Left colon (tissue), 2 donors: ENCODE data around the gene CNN1. TPM values are rescaled to one million over a fixed set of nuclear protein-coding genes. Genes with fewer than 3 reads are reported as not detected.
A peak's percentile ranks its signal among the peaks of the same experiment; 100 is the strongest.
"Not testable (repeated sequence)": the region's sequence is repeated elsewhere in the genome, so short reads cannot be mapped to it uniquely, and the experiment has no call there.

Source experiments
- ATAC-seq: fragments of 200-7000 bp; cut with Tn5 transposase; one replicate; pipeline ENCODE4 v1.9.1; 2020; ENCODE audit warnings: mild to moderate bottlenecking, moderate library complexity
- DNase-seq, 2 donors: peaks; one replicate each; pipeline ENCODE4 v3.0.0-alpha.2; 2020
- intact Hi-C, 2 donors: fragments of 100-400 bp; cut with DNase I in 1 of 2; cut with micrococcal nuclease in 1 of 2; formaldehyde crosslinking; loops; one replicate each; pipeline versions ENCODE4 v1.11.2 to v1.14.0; 2022; cut with DNase I, micrococcal nuclease
- microRNA-seq, 2 donors: library from miRNA; unstranded; fragments of <30 nt; microRNA quantifications; one replicate each; pipeline versions ENCODE4 v1.1.0 to v1.2.0, GENCODE V29; 2020
- total RNA-seq, 2 donors: library from RNA; stranded (reverse); fragmentation: NEBNext Ultra II Directional; extraction: Animal tissue kit (Norgen Biotek cat#: 25700); gene quantifications; one replicate each; pipeline ENCODE4 v1.2.1, GENCODE V29; 2021
- donor health status: DM: no; HTN: no; CAD: no.
- donor health status: DM: yes; HTN: yes; CAD: no.

CNN1 gene
- total RNA-seq, 2 donors from 2014 or later = 6.9 to 254 TPM

DNA sequence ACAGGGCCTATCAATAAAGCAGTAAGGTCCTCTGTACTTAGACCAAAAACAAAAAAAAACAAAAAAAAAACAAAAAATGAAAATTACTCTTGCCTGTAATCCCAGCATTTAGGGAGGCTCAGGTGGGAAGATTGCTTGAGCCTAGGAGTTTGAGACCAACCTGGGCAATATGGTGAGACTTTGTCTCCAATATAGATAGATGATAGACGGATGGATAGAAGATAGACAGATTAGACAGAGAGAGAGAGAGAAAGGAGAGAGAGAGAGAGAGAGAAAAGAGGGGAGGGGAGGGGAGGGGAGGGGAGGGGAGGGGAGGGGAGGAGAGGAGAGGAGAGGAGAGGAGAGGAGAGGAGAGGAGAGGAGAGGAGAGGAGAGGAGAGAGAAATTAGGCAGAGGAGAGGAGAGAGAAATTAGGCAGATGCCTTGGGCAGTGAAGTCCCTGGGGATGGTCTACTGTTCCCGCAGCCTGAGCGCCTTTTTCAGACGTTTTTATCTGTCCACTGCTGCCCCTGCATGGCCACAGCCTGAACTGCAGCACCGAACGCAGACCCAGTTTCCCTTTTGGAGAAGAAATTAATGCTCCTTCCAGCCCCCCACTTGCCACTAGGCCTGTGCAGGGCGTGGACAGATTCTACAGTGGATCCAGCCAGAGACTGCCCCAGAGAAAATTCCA, 48.8 kb downstream of the CNN1 start:
- ATAC-seq (peak; percentile 93), DNase-seq (peak; percentile 62 to 81)
- intact Hi-C loops = loop anchor here in 1 of 2 donors (10.0 kb wide), 1 partner anchor 93 kb away; no protein-coding TSS in a partner anchor

DNA sequence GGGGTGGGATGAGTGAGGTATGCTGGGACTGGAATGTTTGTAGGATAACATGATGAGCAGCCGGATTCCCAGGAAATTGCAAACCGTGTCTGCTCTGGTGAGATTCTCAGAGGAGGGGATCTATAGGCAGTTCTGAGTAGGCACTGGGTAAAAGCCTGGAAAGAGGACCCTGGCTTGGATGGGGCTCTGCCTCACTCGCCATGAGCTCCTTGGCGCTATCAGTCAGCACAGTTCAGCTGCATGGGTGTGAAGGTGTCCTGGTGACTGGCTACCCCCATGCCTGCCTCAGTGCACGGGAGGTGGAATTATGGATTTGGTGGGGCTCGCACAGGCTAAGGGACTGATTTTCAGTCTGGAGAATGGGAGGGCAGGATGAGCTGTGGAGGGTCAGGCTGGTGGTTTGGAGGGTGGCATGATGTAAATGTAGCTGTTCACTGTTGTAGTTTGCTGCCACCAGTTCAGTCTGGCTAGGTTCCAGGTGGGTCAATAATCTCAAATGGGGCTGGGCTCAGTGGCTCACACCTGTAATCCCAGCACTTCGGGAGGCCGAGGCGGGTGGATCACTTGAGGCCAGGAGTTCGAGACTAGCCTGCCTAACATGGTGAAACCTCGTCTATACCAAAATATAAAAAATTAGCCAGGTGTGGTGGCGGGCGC, 49.5 kb downstream of the CNN1 start:
- intact Hi-C loops = loop anchor here in 1 of 2 donors (10.0 kb wide), 1 partner anchor 93 kb away; no protein-coding TSS in a partner anchor
- peak; percentile 58 for ATAC-seq
- DNase-seq = no peak

DNA sequence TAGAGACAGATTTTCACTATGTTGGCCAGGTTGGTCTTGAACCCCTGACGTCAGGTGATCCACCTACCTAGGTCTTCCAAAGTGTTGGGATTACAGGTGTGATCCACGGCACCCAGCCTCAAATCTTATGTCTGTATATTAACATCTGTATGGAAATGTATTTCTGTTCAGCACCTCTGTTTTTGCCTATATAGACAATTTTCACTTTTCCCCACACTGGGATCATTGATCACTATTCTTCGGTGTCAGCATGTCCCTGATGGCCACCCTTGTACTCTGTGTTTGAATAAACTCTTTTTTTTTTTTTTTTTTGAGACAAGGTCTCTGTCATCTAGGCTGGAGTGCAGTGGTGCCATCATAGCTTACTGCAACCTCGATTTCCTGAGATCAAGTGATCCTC, 55.4 kb downstream of the CNN1 start:
- intact Hi-C loops = no loop called here
- no peak for ATAC-seq
- no peak for DNase-seq

DNA sequence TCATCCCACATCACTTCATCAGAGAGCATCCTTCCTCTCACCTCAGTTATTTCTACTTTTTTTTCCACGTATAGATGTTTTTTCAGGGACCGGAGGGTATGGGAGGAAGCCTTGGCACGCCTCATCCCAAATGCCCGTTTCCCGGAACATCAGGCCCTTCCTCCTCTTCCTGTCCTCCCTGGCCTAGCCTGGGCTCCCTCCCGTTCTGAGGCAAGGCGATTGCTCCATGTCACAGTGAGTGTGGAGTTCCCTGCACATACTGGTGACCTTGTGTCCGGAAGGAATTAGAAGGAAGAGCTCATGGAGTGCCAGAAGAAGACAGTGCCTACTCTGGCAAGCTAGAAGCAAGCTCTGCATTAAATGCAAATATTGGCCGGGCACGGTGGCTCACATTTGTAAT, 57.5 kb downstream of the CNN1 start:
- DNase-seq = no peak
- no peak for ATAC-seq
- intact Hi-C loops = no loop called here

DNA sequence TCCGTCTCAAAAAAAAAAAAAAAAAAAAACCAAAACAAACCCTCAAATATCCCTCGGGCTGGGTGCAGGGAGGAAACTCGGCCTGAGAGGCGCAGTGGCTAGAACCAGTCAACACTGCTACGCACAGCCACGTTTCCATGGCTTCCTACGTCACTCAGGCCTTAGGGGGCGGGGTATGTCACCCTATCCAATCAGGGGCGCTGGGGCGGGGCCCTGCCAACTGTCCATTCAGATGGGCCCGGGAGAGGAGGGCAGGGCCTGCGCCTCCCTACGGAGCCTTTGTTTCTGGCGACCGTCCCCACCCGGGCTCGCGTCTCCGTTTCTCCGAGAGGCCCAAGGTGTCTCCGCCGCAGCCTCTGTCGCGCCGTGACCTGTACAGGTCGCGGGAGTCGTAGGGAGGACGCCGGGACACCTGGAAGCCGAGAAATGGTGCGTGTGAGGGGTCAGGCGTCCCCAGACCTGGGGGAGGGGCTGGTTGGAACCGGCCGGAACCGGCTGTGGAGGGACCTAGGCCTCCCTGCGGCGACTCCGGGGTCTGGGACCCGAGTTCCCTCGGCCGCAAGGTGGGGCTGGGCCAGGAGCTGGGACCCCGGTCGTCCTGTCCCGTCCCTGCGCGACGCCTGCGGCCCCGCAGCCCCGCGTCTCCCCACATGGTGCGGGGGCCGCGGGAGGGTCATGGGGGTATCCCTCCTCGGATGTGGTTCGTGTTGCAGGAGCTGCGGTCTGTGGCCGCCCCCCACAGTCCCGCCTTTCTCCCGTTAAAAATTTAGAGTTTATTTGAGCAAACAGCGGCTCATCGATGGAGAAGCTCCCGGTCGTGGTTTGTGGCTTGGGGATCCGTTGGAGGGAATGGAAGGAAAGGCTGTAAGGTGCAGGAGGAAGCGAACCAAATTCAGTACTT, 58.8 kb downstream of the CNN1 start, which contains the start of gene ZNF627:
TSS of gene ZNF627 (plus strand) at position 282 of the 901 bp plus-strand sequence. CDS start at position 427, 145 bp downstream.
- DNase-seq (peak; percentile 100), ATAC-seq (peak; percentile 99)
- intact Hi-C loops = no loop called here

DNA sequence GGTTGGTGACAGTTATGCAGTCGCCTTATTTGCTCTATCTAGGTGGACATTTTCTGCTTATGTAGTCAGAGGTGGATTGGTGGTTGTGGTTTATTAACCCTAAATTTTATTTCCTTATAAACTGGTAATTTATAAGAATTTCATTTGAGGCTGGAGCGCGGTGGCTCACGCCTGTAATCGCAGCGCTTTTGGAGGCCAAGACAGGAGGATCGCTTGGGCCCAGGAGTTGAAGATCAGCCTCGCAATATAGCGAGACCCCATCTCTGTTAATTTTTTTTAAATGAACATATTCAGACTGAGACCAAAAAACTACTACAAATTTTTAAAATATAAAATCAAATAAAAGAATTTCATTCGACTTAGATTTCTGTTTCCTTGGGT, 59.4 kb downstream of the CNN1 start:
- DNase-seq (no peak), ATAC-seq (no peak)
- intact Hi-C loops = no loop called here

DNA sequence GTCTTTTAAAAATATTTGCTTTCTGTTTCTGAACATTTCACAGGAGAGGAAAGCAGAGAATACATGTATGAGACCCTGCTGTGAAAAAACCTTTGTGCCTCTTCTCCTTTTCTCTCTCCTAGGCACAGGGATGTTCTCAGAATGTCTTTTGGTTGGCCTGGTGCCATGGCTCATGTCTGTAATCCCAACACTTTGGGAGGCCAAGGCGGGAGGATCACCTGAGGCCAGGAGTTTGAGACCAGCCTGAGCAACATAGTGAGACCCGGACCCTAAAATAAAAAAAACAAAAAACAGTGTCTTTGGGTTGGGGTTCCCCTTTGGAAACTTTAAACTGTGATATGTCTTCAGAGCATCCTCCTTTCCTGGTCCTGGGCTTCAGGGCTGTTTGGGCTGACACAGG, 60.1 kb downstream of the CNN1 start:
- ATAC-seq = no peak
- intact Hi-C loops = no loop called here
- DNase-seq = no peak

DNA sequence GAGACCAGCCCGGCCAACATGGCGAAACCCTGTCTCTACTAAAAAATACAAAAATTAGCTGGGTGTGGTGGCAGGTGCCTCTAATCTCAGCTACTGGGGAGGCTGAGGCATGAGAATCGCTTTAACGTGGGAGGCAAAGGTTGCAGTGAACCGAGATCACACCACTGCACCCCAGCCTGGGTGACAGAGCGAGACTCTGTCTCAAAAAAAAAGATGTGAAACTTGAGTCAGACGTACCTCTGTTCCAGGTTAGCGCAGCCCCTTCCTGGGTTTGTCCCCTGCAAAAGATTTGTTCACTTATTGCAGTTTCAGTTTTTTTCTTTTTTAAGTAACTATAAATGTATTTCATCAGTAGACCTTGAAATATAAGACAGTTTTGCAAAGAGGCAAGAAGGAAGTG, 61.1 kb downstream of the CNN1 start:
- DNase-seq, ATAC-seq, intact Hi-C loops: not testable (repeated sequence)

Small RNA genes lying within 50 kb of the gene (microRNA-seq; reads per million reads assigned to microRNA genes)
- 0 to 1.4 reads per million in 2 donors for gene MIR7974

Other genes with a start within 250 kb of the CNN1 start
- not detected for gene TSPAN16, start 242.7 kb upstream of the CNN1 start, total RNA-seq
- 10 to 100 TPM; 34.7 to 37.6 TPM for gene RAB3D, start 199.2 kb upstream of the CNN1 start, total RNA-seq
- 10 to 100 TPM; 43.5 to 51.9 TPM for gene TMEM205, start 192.6 kb upstream of the CNN1 start, total RNA-seq
- gene CCDC159, start 192.3 kb upstream of the CNN1 start, total RNA-seq = 10 to 100 TPM; 28.6 to 30.2 TPM
- gene PLPPR2, start 183.4 kb upstream of the CNN1 start, total RNA-seq = 1 to 10 TPM; 5.4 to 7.3 TPM
- 1 to 10 TPM; 3.3 to 3.4 TPM for gene SWSAP1, start 164.2 kb upstream of the CNN1 start, total RNA-seq
- gene EPOR, start 154.5 kb upstream of the CNN1 start, total RNA-seq = 1 to 10 TPM; 4.2 to 4.8 TPM
- gene RGL3, start 119.5 kb upstream of the CNN1 start, total RNA-seq = 10 to 100 TPM; 21.1 to 23.9 TPM
- under 1 TPM in 1 of 2 donors, not detected in 1; 0.42 TPM for gene ODAD3, start 103.7 kb upstream of the CNN1 start, total RNA-seq
- gene PRKCSH, start 103.2 kb upstream of the CNN1 start, total RNA-seq = 100 to 1,000 TPM; 301 to 320 TPM
- gene ELAVL3, start 57.8 kb upstream of the CNN1 start, total RNA-seq = under 1 TPM; 0.15 to 0.61 TPM
- 10 to 100 TPM in 1 of 2 donors, 1 to 10 TPM in 1; 7.5 to 10.4 TPM for gene ZNF653, start 33.0 kb upstream of the CNN1 start, total RNA-seq
- gene ECSIT, start 9.7 kb upstream of the CNN1 start, total RNA-seq = 10 to 100 TPM; 52.8 to 64.5 TPM
- gene ELOF1, start 20.4 kb downstream of the CNN1 start, total RNA-seq = 10 to 100 TPM; 34.6 to 39.0 TPM
- 10 to 100 TPM; 22.6 to 26.8 TPM for gene ACP5, start 38.8 kb downstream of the CNN1 start, total RNA-seq
- gene ZNF627, start 58.6 kb downstream of the CNN1 start, total RNA-seq = 1 to 10 TPM; 8.5 to 9.2 TPM
- 10 to 100 TPM; 13.6 to 16.1 TPM for gene ZNF823, start 200.1 kb downstream of the CNN1 start, total RNA-seq
- gene ZNF441, start 228.1 kb downstream of the CNN1 start, total RNA-seq = 1 to 10 TPM; 3.5 to 4.8 TPM